Cardiac fibroblast (primary cell): ENCODE data around the gene MICAL3.
A peak's percentile ranks its signal among the peaks of the same experiment; 100 is the strongest.
"Not testable (repeated sequence)": the region's sequence is repeated elsewhere in the genome, so short reads cannot be mapped to it uniquely, and the experiment has no call there.

Experiments
- DNase-seq, 2 donors: peaks; one replicate each; pipeline versions ENCODE4 v3.0.0 to v3.0.0-alpha.2; 2010; ENCODE audit warnings: low read depth in 2 of 2
- H3K4me3 ChIP-seq, 2 donors: replicated peaks in 1 of 2; 1 replicate in 1 of 2; 2 replicates in 1 of 2; pipeline ENCODE4 v1.5.1; 2011; ENCODE audit warnings: low read depth in 2 of 2, low read length in 2 of 2, mild to moderate bottlenecking in 2 of 2, moderate library complexity in 1 of 2
- TF ChIP-seq, protein P1 (sequence below): IDR thresholded peaks from one replicate; pipeline ENCODE4 v1.5.1; 2011; ENCODE audit warnings: low read depth, mild to moderate bottlenecking, low read length, inconsistent platforms

The MICAL3 gene

DNA sequence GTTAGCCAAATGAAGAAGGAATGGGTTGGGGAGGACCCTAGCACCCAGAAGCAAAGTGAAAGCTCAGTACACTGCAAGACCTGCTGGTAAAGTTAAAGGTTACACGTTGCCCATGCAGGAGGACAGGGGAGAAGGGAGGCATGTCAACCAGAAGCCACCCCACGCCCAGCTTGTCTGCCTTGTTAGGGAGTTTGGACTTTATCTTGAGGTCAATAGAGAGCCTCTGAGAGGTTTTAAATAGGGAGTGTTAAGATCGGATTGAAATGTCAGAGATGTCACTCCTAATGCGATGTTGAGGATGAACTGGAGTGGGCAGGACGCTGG lies 34.7 kb upstream of the MICAL3 start:
- TF ChIP-seq, protein P1, sequence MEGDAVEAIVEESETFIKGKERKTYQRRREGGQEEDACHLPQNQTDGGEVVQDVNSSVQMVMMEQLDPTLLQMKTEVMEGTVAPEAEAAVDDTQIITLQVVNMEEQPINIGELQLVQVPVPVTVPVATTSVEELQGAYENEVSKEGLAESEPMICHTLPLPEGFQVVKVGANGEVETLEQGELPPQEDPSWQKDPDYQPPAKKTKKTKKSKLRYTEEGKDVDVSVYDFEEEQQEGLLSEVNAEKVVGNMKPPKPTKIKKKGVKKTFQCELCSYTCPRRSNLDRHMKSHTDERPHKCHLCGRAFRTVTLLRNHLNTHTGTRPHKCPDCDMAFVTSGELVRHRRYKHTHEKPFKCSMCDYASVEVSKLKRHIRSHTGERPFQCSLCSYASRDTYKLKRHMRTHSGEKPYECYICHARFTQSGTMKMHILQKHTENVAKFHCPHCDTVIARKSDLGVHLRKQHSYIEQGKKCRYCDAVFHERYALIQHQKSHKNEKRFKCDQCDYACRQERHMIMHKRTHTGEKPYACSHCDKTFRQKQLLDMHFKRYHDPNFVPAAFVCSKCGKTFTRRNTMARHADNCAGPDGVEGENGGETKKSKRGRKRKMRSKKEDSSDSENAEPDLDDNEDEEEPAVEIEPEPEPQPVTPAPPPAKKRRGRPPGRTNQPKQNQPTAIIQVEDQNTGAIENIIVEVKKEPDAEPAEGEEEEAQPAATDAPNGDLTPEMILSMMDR, result no peak
- H3K4me3 ChIP-seq, result no peak overlapping the region
- no peak for DNase-seq

DNA sequence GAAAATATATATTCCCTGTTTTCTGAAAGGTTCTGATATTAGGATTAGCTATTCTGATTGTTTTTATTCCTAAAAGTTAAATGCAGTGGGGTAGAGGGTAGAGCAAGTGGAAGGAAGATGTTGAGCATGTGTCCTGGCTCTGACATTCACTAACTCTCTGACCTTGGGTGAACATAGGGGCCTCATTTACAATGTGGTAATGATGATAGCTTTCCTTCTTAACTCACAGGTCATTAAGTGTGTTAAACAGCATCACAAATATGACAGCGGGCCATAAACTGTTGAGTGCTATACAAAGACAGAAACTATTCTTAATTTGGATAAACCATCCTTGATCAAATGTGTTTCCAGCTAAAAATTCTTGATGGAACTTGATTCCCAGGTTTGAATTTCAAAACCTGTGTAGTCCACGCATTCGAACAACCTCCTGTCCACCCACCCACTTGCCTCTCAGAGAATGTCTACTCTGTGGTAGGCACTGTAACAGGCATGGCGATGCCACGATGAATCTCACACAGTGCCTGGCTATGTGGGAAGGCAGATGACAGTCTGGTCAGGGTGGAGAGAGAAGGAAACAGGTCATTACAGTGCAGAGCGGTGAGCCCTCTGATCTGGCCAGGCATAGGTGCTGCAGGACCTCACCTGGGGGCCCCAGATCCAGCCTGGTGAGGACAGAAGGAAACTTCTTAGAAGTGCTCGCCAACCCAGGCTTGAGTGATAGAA lies 34.2 kb upstream of the MICAL3 start:
- TF ChIP-seq, protein P1, result no peak
- no peak overlapping the region for H3K4me3 ChIP-seq
- DNase-seq, result no peak

- TF ChIP-seq, protein P1, result no peak
- DNase-seq, result peak; percentile 98 to 99
- no peak overlapping the region for H3K4me3 ChIP-seq
Observed at GRCh38 chr22:18057568-18058209, 33.3 kb upstream of the MICAL3 start.

DNA sequence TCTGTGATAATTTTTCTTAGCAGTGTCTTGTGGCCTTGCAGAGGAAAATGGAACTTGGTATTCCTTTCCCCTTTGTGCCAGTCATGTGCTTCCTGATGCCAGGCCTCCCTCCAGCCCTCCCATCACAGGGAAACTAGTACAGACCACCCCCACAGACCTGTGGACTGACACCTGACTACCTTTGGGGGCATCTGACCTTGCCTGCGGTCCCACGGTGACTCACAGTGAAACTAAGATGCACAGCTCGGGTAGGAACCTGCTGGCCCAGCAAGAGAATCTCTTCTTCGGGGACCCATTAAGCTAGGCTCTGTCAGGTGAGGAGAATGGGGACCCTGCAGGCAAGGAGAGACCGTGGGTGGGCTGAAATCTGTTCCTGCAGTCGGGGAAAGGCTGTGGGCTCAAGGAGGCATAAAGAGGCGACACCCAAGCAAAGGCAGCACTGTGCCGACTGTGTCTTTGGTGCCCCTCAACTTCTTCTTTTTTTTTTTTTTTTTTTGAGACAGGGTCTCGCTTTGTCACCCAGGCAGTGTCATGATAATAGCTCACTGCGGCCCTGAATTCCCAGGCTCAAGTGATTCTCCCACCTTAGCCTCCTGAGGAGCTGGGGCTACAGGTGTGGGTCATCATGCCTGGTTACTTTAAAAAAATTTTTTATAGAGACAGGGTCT lies 32.6 kb upstream of the MICAL3 start:
- no peak for DNase-seq
- TF ChIP-seq, protein P1, result no peak
- H3K4me3 ChIP-seq, result no peak overlapping the region

- DNase-seq, result peak; percentile 40 to 63
- H3K4me3 ChIP-seq, result no peak overlapping the region
- TF ChIP-seq, protein P1, result no peak
Observed at GRCh38 chr22:18056161-18056666, 31.9 kb upstream of the MICAL3 start.

- TF ChIP-seq, protein P1, result no peak
- H3K4me3 ChIP-seq, result no peak overlapping the region
Observed at GRCh38 chr22:18055619-18056160, 31.3 kb upstream of the MICAL3 start.

GRCh38 chr22:18053216-18053946 lies 29.0 kb upstream of the MICAL3 start:
- not testable (repeated sequence) for H3K4me3 ChIP-seq, DNase-seq

More at GRCh38 chr22:18055619-18056160, 31.3 kb upstream of the MICAL3 start:
- DNase-seq, result no peak

GRCh38 chr22:18051113-18051512 lies 26.8 kb upstream of the MICAL3 start:
- not testable (repeated sequence) for DNase-seq, H3K4me3 ChIP-seq
